ENCODE measurements around the gene GCKR.

GCKR gene, protein sequence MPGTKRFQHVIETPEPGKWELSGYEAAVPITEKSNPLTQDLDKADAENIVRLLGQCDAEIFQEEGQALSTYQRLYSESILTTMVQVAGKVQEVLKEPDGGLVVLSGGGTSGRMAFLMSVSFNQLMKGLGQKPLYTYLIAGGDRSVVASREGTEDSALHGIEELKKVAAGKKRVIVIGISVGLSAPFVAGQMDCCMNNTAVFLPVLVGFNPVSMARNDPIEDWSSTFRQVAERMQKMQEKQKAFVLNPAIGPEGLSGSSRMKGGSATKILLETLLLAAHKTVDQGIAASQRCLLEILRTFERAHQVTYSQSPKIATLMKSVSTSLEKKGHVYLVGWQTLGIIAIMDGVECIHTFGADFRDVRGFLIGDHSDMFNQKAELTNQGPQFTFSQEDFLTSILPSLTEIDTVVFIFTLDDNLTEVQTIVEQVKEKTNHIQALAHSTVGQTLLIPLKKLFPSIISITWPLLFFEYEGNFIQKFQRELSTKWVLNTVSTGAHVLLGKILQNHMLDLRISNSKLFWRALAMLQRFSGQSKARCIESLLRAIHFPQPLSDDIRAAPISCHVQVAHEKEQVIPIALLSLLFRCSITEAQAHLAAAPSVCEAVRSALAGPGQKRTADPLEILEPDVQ

DNA sequence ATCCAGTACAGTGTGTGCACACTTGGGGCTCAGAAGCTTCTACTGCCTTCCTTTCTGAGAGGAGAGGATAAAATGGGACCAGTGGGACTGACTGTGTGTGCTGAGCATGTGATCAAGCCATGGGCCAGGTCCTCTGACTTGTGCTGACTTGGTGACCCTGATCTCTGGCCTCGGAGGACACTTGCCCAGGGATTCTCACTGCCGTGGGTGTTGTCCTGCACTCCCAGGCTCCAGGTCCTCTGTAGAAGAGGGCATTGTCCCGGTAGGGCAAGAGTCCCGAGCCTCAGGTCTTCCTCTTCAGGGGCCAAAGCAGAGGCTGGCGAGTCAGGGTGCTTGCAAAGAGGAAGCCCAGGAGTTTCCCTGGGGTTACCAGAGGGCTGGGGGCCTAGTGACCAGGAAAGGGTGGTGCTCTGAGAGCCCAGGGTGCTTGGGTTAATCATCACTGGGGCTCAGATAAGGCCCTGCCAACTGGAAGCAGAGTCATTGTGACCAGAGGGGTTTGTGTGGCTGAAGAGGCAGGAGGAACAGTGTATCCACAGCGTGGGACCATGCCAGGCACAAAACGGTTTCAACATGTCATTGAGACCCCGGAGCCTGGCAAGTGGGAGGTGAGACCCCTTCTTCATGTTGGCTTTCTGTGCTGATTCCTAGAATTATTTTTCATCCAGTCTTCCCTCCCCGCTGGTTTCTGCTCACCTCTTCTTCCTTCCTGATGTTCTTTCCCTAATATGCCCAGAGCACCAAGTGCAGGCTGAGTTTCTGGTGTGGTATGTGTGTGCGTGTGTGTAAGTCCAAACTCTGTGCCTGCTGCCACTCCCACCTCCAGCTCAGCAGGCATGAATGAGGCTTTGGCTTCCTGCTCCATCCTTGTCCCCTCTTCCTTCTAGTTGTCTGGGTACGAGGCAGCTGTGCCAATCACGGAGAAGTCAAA, at the start of gene GCKR:
TSS of gene GCKR (plus strand) at position 483 of the 931 bp plus-strand sequence. CDS start at position 549, 66 bp downstream.
- DNase-seq, result no peak

DNA sequence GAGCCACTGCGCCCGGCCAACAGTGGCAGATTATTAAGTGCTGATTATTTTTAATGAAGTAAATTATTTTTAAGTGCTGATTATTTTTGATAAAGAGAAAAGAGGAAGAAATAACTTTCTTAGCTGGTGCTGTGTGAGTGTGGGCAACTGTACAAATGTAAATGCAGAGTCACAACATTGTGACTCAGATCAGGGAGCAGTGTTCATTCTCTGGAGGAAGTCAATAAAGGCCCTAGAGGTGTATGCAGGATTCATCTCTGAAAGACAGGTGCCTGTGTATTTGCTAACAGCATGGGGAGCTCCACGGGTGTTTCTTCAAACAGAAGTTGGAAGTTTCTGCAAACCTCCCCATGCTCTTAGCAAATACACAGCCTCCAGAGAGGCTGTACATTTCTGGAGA, 48.3 kb upstream of the GCKR start:
- DNase-seq, result no peak

DNA sequence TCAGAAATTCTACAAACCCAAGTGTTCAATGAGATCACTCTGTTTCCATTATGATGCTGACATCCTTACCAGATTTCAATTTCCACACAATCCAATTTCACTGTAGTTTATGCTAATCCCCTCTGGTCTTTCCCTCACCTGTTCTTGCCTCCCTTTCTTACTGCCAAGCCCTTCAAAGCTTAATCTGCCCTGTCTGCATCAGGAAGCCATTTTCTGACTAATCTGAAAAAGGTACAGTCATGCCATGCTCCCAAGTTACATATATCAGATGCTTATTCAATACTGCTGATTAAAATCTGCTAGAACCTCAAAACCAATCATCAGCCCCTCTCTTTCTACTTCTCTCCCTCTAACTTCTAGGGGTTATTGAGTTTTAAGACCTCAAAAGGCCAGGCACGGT, 45.5 kb upstream of the GCKR start:
- no peak for DNase-seq

GRCh38 chr2:27453968-27454367, 42.7 kb upstream of the GCKR start:
- no peak for DNase-seq

- DNase-seq, result no peak
These were observed 35.5 kb upstream of the GCKR start for GRCh38 chr2:27461118-27461517.

- DNase-seq, result no peak
These were observed 32.2 kb upstream of the GCKR start for GRCh38 chr2:27464443-27464842.

DNA sequence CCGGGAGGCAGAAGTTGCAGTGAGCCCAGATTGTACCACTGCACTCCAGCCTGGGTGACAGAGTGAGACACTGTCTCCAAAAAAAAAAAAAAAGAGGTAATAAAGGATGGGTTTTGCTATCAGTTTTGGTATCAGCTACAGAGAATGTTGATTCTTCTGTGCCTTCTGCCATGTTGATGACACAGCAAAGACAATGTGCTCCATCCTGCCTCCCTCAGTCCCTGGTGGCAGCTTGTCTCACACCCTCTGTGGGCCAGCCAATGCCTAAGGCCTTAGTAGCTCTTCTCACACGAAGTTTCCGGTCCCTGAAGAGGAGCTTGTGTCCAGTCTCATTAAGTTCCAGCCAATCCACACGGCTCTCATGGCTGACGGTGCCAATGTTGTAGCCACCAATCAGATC, 24.7 kb upstream of the GCKR start:
- DNase-seq, result no peak

DNA sequence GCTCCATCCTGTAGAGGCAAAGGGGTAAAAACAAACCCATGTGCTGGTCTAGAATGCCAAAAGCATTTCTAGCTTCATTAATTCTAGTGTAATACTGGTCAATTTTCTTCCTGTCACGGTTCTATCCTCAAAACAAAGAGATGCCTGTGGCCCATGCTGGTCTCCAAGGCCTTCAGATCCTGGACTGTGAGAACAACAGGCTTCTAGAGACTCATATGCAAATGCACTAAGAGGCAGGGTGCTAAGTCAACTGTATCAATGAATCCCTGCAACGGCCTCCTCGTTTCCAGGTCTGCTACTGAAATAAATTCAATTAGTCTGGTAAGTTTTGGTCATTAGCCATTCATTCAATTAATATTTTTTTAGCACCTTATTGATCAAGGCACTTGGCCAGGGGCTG, 11.1 kb upstream of the GCKR start:
- no peak for DNase-seq

GRCh38 chr2:27489118-27489497, 7.5 kb upstream of the GCKR start:
- peak; percentile 16 for DNase-seq

GRCh38 chr2:27489498-27490397, 6.9 kb upstream of the GCKR start, which contains the start of gene IFT172:
Gene IFT172, minus strand, starts transcription at chr2:27489743. Its CDS starts 90 bp downstream, at chr2:27489653.
- DNase-seq, result peak; percentile 99

DNA sequence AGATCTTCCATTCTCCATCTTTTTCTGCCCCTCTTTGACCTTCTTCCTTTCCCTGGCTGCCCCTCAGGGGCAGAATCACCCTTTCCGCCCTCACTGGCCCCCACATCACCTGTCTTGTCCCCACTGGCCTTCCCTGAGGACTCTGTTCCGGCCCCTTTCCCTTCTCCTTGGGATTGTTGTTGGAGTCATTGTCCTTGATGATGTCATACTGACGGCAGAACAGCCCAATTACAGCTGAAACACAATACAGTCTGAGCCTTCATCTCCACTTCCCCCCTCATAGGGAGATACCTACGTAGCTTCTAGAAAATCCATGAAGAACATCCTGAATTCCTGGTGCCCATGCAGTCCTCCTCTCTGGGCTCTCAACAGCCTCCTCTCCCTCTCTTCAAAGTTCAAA, 4.1 kb upstream of the GCKR start:
- no peak for DNase-seq

GRCh38 chr2:27493948-27494283, 2.7 kb upstream of the GCKR start:
- no peak for DNase-seq

- no peak for DNase-seq
These were observed 2.2 kb upstream of the GCKR start for GRCh38 chr2:27494284-27494943.

DNA sequence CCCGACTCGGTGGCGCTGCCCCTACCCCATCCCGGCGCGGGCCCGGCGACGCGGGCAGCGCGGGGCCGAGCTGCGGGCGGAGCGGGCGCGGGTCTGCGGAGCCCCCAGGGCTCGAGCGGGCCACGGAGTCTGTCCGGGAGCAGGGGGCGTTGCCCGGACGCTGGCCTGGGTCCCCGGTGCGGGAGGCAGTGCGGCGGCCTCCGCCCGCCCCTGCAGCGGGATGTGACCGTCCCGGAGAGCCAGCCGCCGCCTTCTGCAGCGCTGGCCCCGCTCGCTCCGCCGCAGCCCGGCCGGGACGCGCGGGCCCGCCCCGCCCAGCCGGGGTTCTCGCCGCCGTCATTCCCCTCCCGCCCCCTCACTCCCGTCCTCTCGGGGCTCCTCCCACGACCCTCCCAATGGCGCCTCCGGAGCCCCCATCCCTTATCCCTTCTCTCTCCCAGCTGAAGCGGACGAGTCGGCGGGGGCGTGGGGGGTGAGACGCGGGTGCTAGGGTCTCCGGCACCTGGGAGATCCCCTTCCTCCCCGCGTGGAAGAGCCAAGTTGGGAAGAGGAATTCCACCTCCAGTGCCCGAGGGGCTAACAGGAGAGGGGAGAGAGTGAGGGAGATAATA, 1.6 kb upstream of the GCKR start, which contains the start of gene FNDC4:
TSS of gene FNDC4 (minus strand) at position 257 of the 611 bp plus-strand sequence. CDS start 521 bp downstream, outside the sequence.
- no peak for DNase-seq

- no peak for DNase-seq
These were observed 741 bp upstream of the GCKR start for GRCh38 chr2:27495840-27496356.

- DNase-seq, result no peak
These were observed 619 bp downstream of the GCKR start for GRCh38 chr2:27497288-27497627.

- no peak for DNase-seq
These were observed 2.3 kb downstream of the GCKR start for GRCh38 chr2:27498975-27499374.

DNA sequence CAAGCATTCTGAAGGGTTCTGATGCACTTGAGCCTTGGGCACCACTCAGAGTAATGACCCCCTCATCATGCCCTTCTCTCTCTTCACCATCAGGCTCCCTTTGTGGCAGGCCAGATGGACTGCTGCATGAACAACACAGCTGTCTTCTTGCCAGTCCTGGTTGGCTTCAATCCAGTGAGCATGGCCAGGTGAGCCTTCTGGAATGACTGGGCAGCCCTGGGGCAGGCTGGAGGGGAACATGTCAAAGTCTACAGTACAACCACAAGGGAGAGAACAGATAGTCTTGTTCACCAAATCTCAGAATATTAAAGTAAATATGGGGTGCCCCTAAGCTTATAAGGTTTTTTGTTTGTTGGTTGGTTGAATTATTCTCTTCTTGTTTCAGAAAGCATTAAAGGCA, 4.4 kb downstream of the GCKR start:
- peak; percentile 75 for DNase-seq

GRCh38 chr2:27502142-27502541, 5.5 kb downstream of the GCKR start:
- DNase-seq, result no peak

DNA sequence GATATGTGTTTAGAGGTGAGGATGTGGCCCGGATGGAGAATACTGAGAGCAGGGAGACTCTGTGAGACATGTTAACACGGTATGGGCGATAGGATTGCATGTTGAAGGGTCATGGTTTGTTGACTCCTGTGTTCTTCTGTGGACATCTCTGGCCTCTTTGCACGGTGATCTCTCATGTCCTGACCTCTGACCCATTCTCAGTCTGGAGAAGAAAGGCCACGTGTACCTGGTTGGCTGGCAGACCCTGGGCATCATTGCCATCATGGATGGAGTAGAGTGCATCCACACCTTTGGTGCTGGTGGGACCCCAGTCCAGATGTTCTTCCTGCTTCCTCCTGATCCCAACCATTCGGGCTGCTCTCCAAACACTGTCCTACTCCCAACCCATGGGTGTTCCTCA, 9.9 kb downstream of the GCKR start:
- no peak for DNase-seq

DNA sequence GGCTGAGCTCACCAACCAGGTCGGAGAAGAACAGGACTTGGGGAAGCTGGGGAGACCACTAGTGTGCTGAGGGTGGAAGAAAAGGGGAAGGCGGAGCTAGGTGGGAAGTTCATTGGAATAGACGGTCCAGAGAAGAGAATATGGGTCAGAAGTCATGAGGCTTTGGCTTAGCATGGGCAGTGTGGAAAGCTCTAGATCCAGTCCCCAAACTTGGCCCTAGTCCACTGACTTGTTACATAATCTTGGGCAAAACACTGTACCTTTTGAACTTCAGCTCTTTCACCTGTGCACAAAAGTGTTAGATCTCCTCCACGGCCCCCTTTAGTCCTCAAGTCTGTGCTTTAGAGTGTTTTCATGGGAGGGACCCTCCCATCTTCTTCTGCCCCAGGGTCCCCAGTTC, 10.7 kb downstream of the GCKR start:
- no peak for DNase-seq

All from SHP77 treated with DMSO at 0.1 percent for 48 hours (cell line).